CD4-positive, alpha-beta T cell treated with Interleukin-4 for 1 hour (primary cell): Measurements from ENCODE around the gene GMEB1.
A peak's percentile ranks its signal among the peaks of the same experiment; 100 is the strongest.

ENCODE experiments used
- DNase-seq, 2 donors: peaks; one replicate each; pipeline ENCODE4 v3.0.0-alpha.2; 2020 to 2022

Gene GMEB1

DNA sequence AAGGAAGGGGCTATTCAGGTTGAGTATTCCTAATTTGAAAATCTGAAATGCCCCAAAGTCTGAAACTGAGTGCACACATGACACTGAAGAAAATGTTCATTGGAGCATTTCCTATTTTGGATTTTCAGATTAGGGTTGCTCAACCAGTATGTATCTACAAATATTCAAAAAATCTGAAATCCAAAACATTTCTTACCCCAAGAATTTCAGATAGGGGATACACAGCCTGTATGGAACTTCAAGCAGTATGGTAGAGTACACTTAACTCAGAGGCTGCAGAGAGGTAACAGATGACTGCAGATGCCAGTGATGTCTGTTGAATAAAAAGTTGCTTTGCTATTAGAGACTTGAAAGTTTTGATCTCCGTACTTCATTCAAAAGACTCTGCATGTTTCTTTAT is 87.1 kb downstream of the GMEB1 start:
- DNase-seq = no peak

GRCh38 chr1:28756846-28757245 is 88.3 kb downstream of the GMEB1 start:
- DNase-seq = peak in 1 of 2 donors; percentile 36

DNA sequence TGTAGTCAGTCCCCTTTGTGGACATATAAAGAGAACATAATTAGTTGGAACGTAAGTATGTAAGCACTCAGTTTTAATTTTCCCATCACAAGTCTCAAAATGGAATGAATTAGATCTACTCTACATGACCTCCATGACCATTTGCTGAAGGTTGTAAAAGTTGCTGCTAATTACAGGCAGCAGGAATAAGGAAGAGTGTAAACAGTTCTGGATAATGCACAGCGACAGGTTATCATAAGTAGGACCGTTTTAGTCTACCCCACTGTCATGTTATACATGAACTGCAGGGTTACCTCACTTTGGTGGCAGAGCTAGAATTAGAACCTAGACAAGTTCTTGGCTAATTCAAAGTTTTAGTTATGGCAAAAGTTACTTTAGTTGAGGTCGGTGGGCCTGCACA is 89.8 kb downstream of the GMEB1 start:
- DNase-seq = no peak

- no peak for DNase-seq
These were observed 90.7 kb downstream of the GMEB1 start for GRCh38 chr1:28759257-28759656.

GRCh38 chr1:28761189-28761588 is 92.6 kb downstream of the GMEB1 start:
- no peak for DNase-seq

GRCh38 chr1:28766532-28767183 is 98.1 kb downstream of the GMEB1 start:
- no peak for DNase-seq
